ENCODE results near the gene RNF187. TPM values are rescaled to one million over a fixed set of nuclear protein-coding genes. Genes with fewer than 3 reads are reported as not detected.
A peak's percentile ranks its signal among the peaks of the same experiment; 100 is the strongest.

Gene RNF187
- polyA plus RNA-seq, 1 donor (not counting 4 experiments of a cell fraction or from before 2014, with no cell fraction given): 65.8 TPM

DNA sequence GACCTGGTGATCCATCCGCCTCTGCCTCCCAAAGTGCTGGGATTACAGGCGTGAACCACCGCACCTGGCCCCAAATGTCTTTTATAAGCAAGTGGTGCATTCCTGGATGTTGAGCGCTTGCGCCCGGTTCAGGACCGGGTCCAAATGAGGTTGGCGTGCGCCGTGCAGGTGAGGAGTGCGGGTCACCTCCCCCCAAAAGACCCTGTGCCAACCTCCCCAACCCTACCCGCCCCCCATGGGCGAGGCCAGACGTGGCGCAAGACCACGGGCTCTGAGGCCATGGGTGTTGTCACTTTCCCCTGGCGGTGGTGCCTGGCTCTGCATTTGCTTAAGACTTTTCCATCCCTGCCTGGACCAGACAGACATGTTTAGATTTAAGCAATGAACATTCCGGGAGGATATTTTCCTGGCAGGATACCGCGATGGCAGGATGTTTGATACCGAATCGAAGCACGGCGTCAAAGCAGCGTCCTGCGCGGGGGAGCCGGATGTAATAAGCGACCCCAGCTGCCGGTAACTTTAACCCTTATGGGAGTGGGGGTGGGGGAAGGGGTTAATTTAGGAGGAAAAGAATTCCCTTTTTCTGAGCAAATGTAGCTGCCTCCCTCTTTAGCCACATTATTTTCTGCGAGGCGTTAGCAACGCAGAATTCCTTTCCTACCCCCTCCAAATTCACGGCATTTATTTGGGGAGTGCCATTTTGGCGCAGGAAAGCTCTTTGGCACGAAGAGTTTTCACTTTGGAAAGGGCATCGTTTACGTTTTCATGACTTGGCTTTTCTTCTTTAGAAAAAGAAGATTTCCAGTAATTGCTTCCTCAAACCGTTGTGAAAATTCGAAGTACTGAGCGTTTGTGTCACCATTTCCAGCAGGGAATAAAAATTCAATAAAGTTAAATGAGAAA is 27.8 kb upstream of the RNF187 start:
- H3K4me1 ChIP-seq (ENCODE audit: control insufficient read depth, extremely low read depth, insufficient read depth, low read length): peaks cover 10% of the 10 kb centered on the region
- TF ChIP-seq, protein P1, sequence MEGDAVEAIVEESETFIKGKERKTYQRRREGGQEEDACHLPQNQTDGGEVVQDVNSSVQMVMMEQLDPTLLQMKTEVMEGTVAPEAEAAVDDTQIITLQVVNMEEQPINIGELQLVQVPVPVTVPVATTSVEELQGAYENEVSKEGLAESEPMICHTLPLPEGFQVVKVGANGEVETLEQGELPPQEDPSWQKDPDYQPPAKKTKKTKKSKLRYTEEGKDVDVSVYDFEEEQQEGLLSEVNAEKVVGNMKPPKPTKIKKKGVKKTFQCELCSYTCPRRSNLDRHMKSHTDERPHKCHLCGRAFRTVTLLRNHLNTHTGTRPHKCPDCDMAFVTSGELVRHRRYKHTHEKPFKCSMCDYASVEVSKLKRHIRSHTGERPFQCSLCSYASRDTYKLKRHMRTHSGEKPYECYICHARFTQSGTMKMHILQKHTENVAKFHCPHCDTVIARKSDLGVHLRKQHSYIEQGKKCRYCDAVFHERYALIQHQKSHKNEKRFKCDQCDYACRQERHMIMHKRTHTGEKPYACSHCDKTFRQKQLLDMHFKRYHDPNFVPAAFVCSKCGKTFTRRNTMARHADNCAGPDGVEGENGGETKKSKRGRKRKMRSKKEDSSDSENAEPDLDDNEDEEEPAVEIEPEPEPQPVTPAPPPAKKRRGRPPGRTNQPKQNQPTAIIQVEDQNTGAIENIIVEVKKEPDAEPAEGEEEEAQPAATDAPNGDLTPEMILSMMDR (optimal IDR thresholded peaks at IDR 0.05 in 1 of 3, IDR thresholded peaks at IDR 0.05 in 1 of 3, conservative IDR thresholded peaks at IDR 0.05 in 1 of 3; ENCODE audit: extremely low read depth in 1 of 3, insufficient read depth in 2 of 3, low read length in 3 of 3): peak; percentile 72 to 89 (median 73)
- TF ChIP-seq EZH2 (IDR thresholded peaks at IDR 0.05; ENCODE audit: low read length): no peak
- no peaks in the 10 kb centered on the region for H3K36me3 ChIP-seq (ENCODE audit: control insufficient read depth in 2 of 2, extremely low read depth in 1 of 2, insufficient read depth in 2 of 2, low read length in 2 of 2)
- peak overlapping the region; percentile 78 for H3K4me2 ChIP-seq (ENCODE audit: control insufficient read depth, extremely low read depth, insufficient read depth, low read depth, low read length)
- peak overlapping the region; percentile 58 for H2AFZ ChIP-seq (ENCODE audit: control insufficient read depth, low read length)
- no peaks in the 10 kb centered on the region for H4K20me1 ChIP-seq (ENCODE audit: control insufficient read depth, extremely low read depth, insufficient read depth, low read length)
- peak overlapping the region; percentile 53 to 76 (median 70) for H3K4me3 ChIP-seq (ENCODE audit: control insufficient read depth in 2 of 3, extremely low read depth in 1 of 3, insufficient read depth in 2 of 3, low read depth in 1 of 3, low read length in 3 of 3)
- no peaks in the 10 kb centered on the region for H3K9me3 ChIP-seq (ENCODE audit: control insufficient read depth, low read depth, low read length)
- H3K9me1 ChIP-seq (ENCODE audit: control insufficient read depth, extremely low read depth, insufficient read depth, low read length): no peaks in the 10 kb centered on the region
- FAIRE-seq (no peak), DNase-seq (ENCODE audit: low read depth, low spot score) (no peak)
- peaks cover 22% of the 10 kb centered on the region for H3K27me3 ChIP-seq (ENCODE audit: control insufficient read depth, extremely low read depth, insufficient read depth, low read length)
- H3K9ac ChIP-seq (ENCODE audit: control insufficient read depth, extremely low read depth, insufficient read depth, low read length): peak overlapping the region; percentile 51
- H3K27ac ChIP-seq (ENCODE audit: control insufficient read depth, insufficient read depth, low read length): peak overlapping the region; percentile 16
- dilution Hi-C loops (cut with MboI; ENCODE audit: extremely low pct_ligation_motif_present, low sequenced_read_pairs): no loop called here
- no peaks in the 10 kb centered on the region for H3K79me2 ChIP-seq (ENCODE audit: control insufficient read depth, insufficient read depth, low read length)

DNA sequence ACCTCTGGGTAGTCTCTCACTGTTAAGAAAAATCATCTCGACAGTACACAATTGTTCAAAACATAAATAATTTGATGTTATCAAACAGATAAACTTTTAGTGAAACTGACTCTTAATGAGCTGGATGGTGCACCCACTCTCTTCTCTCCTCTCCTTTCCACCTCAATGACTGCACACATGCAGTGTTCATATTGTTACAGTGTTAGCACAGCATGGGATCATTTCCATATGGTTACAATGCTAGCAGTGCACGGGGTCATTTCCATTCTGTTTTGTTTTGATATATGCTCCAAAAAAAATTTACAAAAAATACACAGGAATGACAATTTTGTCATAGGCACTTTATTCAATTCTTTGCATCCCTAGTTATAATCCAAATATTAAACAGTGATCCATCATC is 26.4 kb upstream of the RNF187 start:
- no peak overlapping the region for H3K27ac ChIP-seq (ENCODE audit: control insufficient read depth, insufficient read depth, low read length)
- DNase-seq (ENCODE audit: low read depth, low spot score) (no peak), FAIRE-seq (no peak)
- H3K79me2 ChIP-seq (ENCODE audit: control insufficient read depth, insufficient read depth, low read length): no peaks in the 10 kb centered on the region
- peaks cover 8% of the 10 kb centered on the region for H3K4me1 ChIP-seq (ENCODE audit: control insufficient read depth, extremely low read depth, insufficient read depth, low read length)
- dilution Hi-C loops (cut with MboI; ENCODE audit: extremely low pct_ligation_motif_present, low sequenced_read_pairs): no loop called here
- no peaks in the 10 kb centered on the region for H3K36me3 ChIP-seq (ENCODE audit: control insufficient read depth in 2 of 2, extremely low read depth in 1 of 2, insufficient read depth in 2 of 2, low read length in 2 of 2)
- H3K9me3 ChIP-seq (ENCODE audit: control insufficient read depth, low read depth, low read length): no peaks in the 10 kb centered on the region
- H3K4me2 ChIP-seq (ENCODE audit: control insufficient read depth, extremely low read depth, insufficient read depth, low read depth, low read length): no peak overlapping the region
- no peak for TF ChIP-seq EZH2 (IDR thresholded peaks at IDR 0.05; ENCODE audit: low read length)
- TF ChIP-seq, protein P1 (optimal IDR thresholded peaks at IDR 0.05 in 1 of 3, IDR thresholded peaks at IDR 0.05 in 1 of 3, conservative IDR thresholded peaks at IDR 0.05 in 1 of 3; ENCODE audit: extremely low read depth in 1 of 3, insufficient read depth in 2 of 3, low read length in 3 of 3): no peak
- no peaks in the 10 kb centered on the region for H3K9me1 ChIP-seq (ENCODE audit: control insufficient read depth, extremely low read depth, insufficient read depth, low read length)
- no peak overlapping the region for H3K9ac ChIP-seq (ENCODE audit: control insufficient read depth, extremely low read depth, insufficient read depth, low read length)
- no peak overlapping the region for H3K4me3 ChIP-seq (ENCODE audit: control insufficient read depth in 2 of 3, extremely low read depth in 1 of 3, insufficient read depth in 2 of 3, low read depth in 1 of 3, low read length in 3 of 3)
- peaks cover 37% of the 10 kb centered on the region for H3K27me3 ChIP-seq (ENCODE audit: control insufficient read depth, extremely low read depth, insufficient read depth, low read length)
- H4K20me1 ChIP-seq (ENCODE audit: control insufficient read depth, extremely low read depth, insufficient read depth, low read length): no peaks in the 10 kb centered on the region
- no peak overlapping the region for H2AFZ ChIP-seq (ENCODE audit: control insufficient read depth, low read length)
